HCT116 (cell line): ENCODE measurements around the gene KCND1. TPM values are rescaled to one million over a fixed set of nuclear protein-coding genes. Genes with fewer than 3 reads are reported as not detected.

Experiments
- ATAC-seq: fragments of 200-7000 bp; cut with Tn5 transposase; 2 replicates; pipeline ENCODE4 v1.9.1; 2020; ENCODE audit warnings: mild to moderate bottlenecking, moderate library complexity
- BruUV-seq: library from RNA; stranded (reverse); fragments of 400-500 nt; replicated peaks from 2 replicates; lab custom pipeline; 2021; lab: Mats Ljungman, UMichigan
- CTCF ChIA-PET: fragments of 300-600 bp; sonication (Branson Sonifier 250); formaldehyde crosslinking; loops from one replicate; lab custom pipeline; 2021; ENCODE audit warnings: antibody characterized with exemption; lab: Charles Lee
- POLR2A ChIA-PET: fragments of 300-600, 350-600 bp; sonication (Branson Sonifier 250); formaldehyde crosslinking; loops from one replicate; lab custom pipeline; 2021; ENCODE audit warnings: antibody characterized with exemption; lab: Charles Lee
- RAD21 ChIA-PET, 2 experiments: fragments of 300-600 bp; sonication (Branson Sonifier 250); formaldehyde crosslinking; loops; one replicate each; lab custom pipeline; 2023; ENCODE audit warnings: low total read pairs in 2 of 2; ENCODE audit not compliant: uncharacterized antibody in 2 of 2, unreplicated experiment in 2 of 2, low non-redundant PET in 1 of 2; lab: Charles Lee
- DNase-seq: peaks from one replicate; pipeline ENCODE4 v3.0.0-alpha.2; 2010; ENCODE audit warnings: low read depth, low spot score
- H2AFZ ChIP-seq: fragments of 200-600 bp; shearing (Covaris generic), sonication (generic); 2 replicates; pipeline ENCODE4 v1.6.1; 2017; ENCODE audit warnings: low read depth, mixed run types, mixed read lengths, antibody characterized with exemption, low read length; ENCODE audit not compliant: poor library complexity, severe bottlenecking
- H3K27ac ChIP-seq: 2 replicates; pipeline ENCODE4 v1.5.1; 2012; ENCODE audit warnings: low read depth, low read length
- H3K27me3 ChIP-seq: fragments of 200-600 bp; sonication (generic); 2 replicates; pipeline ENCODE4 v1.6.1; 2016; ENCODE audit warnings: mixed run types, low read length, mixed read lengths; ENCODE audit not compliant: insufficient read depth
- H3K36me3 ChIP-seq, 2 experiments: fragments of 200-500 bp in 1 of 2; fragments of 200-600 bp in 1 of 2; sonication (Bioruptor generic) in 1 of 2; sonication (generic) in 1 of 2; 2 replicates each; pipeline versions ENCODE4 v1.5.1 to v1.6.1; 2014 to 2016; ENCODE audit warnings: low read length in 2 of 2, inconsistent platforms in 1 of 2, mixed read lengths in 1 of 2, mixed run types in 1 of 2; ENCODE audit not compliant: insufficient read depth in 2 of 2, control insufficient read depth in 1 of 2
- H3K4me1 ChIP-seq, 2 experiments: fragments of 200-600 bp in 1 of 2; sonication (generic) in 1 of 2; 2 replicates each; pipeline versions ENCODE4 v1.5.1 to v1.6.1; 2012 to 2017; ENCODE audit warnings: low read length in 2 of 2, inconsistent platforms in 1 of 2, mild to moderate bottlenecking in 1 of 2, mixed read lengths in 1 of 2, mixed run types in 1 of 2, moderate library complexity in 1 of 2; ENCODE audit not compliant: insufficient read depth in 2 of 2, control insufficient read depth in 1 of 2
- H3K4me2 ChIP-seq: fragments of 200-600 bp; sonication (generic); 2 replicates; pipeline ENCODE4 v1.6.1; 2017; ENCODE audit warnings: mixed run types, low read length, mixed read lengths
- H3K4me3 ChIP-seq, 2 experiments: fragments of 200-600 bp in 1 of 2; sonication (generic) in 1 of 2; replicated peaks in 1 of 2; 2 replicates each; pipeline ENCODE4 v1.5.1; 2011 to 2016; ENCODE audit warnings: low read length in 2 of 2, control low read depth in 1 of 2, low read depth in 1 of 2, mild to moderate bottlenecking in 1 of 2, mixed read lengths in 1 of 2, mixed run types in 1 of 2
- H3K79me2 ChIP-seq: fragments of 200-600 bp; sonication (generic); 2 replicates; pipeline ENCODE4 v1.6.1; 2017; ENCODE audit warnings: mild to moderate bottlenecking, mixed run types, low read length, moderate library complexity, mixed read lengths; ENCODE audit not compliant: insufficient read depth
- H3K9ac ChIP-seq: fragments of 200-600 bp; sonication (generic); 2 replicates; pipeline ENCODE4 v1.6.1; 2016; ENCODE audit warnings: low read length, mixed read lengths
- H3K9me2 ChIP-seq: fragments of 200-600 bp; sonication (generic), shearing (Covaris generic); 2 replicates; pipeline ENCODE4 v1.6.1; 2017; ENCODE audit warnings: mixed run types, mild to moderate bottlenecking, moderate library complexity; ENCODE audit not compliant: insufficient read depth
- H3K9me3 ChIP-seq, 2 experiments: fragments of 200-500 bp in 1 of 2; fragments of 200-600 bp in 1 of 2; sonication (Bioruptor generic) in 1 of 2; sonication (generic) in 1 of 2; 2 replicates each; pipeline ENCODE4 v1.6.1; 2014 to 2017; ENCODE audit warnings: low read length in 2 of 2, mixed read lengths in 2 of 2, inconsistent platforms in 1 of 2, low read depth in 1 of 2, mild to moderate bottlenecking in 1 of 2, mixed run types in 1 of 2, moderate library complexity in 1 of 2; ENCODE audit not compliant: control insufficient read depth in 1 of 2, insufficient read depth in 1 of 2
- H4K20me1 ChIP-seq: fragments of 200-600 bp; sonication (generic), shearing (Covaris generic); 2 replicates; pipeline ENCODE4 v1.6.1; 2017; ENCODE audit warnings: mixed run types, mild to moderate bottlenecking, moderate library complexity; ENCODE audit not compliant: insufficient read depth
- CBX3 ChIP-seq: IDR thresholded peaks from 2 replicates; pipeline ENCODE4 v1.6.1; 2012; ENCODE audit warnings: low read depth
- EGR1 ChIP-seq: IDR thresholded peaks from 2 replicates; pipeline ENCODE4 v1.6.1; 2012; ENCODE audit warnings: low read depth
- EZH2 ChIP-seq: fragments of 200-600 bp; sonication (generic); IDR thresholded peaks from 2 replicates; pipeline ENCODE4 v1.6.1; 2017; ENCODE audit warnings: antibody characterized with exemption, mixed run types
- FOSL1 ChIP-seq: IDR thresholded peaks from 2 replicates; pipeline ENCODE4 v1.6.1; 2012; ENCODE audit warnings: low read depth
- JUND ChIP-seq: IDR thresholded peaks from 2 replicates; pipeline ENCODE4 v1.6.1; 2012
- POLR2A ChIP-seq: IDR thresholded peaks from 2 replicates; pipeline ENCODE4 v1.7.0; 2011; ENCODE audit warnings: borderline replicate concordance; ENCODE audit not compliant: insufficient read depth, insufficient read length; ENCODE audit errors: extremely low read depth
- SRF ChIP-seq: IDR thresholded peaks from 2 replicates; pipeline ENCODE4 v1.6.1; 2012; ENCODE audit warnings: low read depth
- YY1 ChIP-seq: IDR thresholded peaks from 2 replicates; pipeline ENCODE4 v1.6.1; 2011; ENCODE audit warnings: low read length, low read depth, moderate library complexity, mild to moderate bottlenecking; ENCODE audit not compliant: insufficient replicate concordance; ENCODE audit errors: extremely low read depth
- ZFX ChIP-seq: fragments of 450-650 bp; IDR thresholded peaks from 2 replicates; pipeline ENCODE4 v1.6.1; 2017
- intact Hi-C: fragments of 100-400 bp; cut with micrococcal nuclease; formaldehyde crosslinking; loops from 2 replicates; pipeline ENCODE4 v1.10.0; 2022
- total RNA-seq: library from RNA; stranded (reverse); gene quantifications from one replicate; pipeline ENCODE4 v1.2.1, GENCODE V29; 2021; ENCODE audit not compliant: unreplicated experiment
- TF ChIP-seq, protein P1 (sequence below), 3 experiments: fragments of 200-600 bp in 1 of 3; sonication (generic) in 1 of 3; IDR thresholded peaks in 2 of 3; conservative IDR thresholded peaks in 1 of 3; 2 replicates each; pipeline ENCODE4 v1.5.1; 2012 to 2017; ENCODE audit warnings: low read depth in 2 of 3, low read length in 2 of 3, antibody characterized with exemption in 1 of 3, borderline replicate concordance in 1 of 3, control low read depth in 1 of 3, mild to moderate bottlenecking in 1 of 3, mixed read lengths in 1 of 3, mixed run types in 1 of 3, moderate library complexity in 1 of 3; ENCODE audit not compliant: insufficient read depth in 1 of 3
- TF ChIP-seq, protein P2 (sequence below): IDR thresholded peaks from 2 replicates; pipeline ENCODE4 v1.6.1; 2012
- TF ChIP-seq, protein P3 (sequence below): IDR thresholded peaks from 2 replicates; pipeline ENCODE4 v1.6.1; 2011; ENCODE audit warnings: mild to moderate bottlenecking, low read length, moderate library complexity; ENCODE audit not compliant: insufficient replicate concordance; ENCODE audit errors: extremely low read depth

KCND1 gene
- total RNA-seq, 1 experiment from 2014 or later, result 5.5 TPM

DNA sequence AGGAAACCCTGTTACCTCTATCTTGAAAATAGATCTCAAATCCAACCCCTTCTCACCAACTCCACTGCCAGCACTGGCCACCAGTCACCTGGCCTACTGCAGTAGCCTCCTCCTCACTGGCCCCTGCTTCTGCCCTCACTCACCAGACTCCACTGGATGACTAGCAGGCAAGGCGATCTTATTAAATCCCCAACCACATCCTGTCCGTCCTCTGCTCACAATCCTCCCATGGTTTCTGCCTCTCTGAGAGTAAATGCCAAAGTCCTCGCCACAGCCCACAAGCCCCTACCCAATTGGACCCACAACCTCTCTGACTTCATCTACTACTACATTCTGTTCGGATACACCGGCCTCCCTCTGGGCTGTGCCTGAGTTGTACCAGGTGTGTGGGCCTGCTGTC is 47.4 kb downstream of the KCND1 start:
- no peak overlapping the region for H2AFZ ChIP-seq
- ChIA-PET CTCF (no interaction called here), RAD21 (no interaction called here)

More for the DNA sequence above, 47.4 kb downstream of the KCND1 start:
- BruUV-seq, result no TSS peak
- peaks cover 0 to 7% of the 10 kb centered on the region in 2 experiments; a peak in 2 of 4 replicates for H3K36me3 ChIP-seq
- peaks cover 2 to 8% of the 10 kb centered on the region in 2 experiments; a peak in 2 of 4 replicates for H3K4me1 ChIP-seq
- intact Hi-C loops, result no loop called here
- H3K4me2 ChIP-seq, result no peak overlapping the region
- ATAC-seq (no peak), DNase-seq (no peak)
- H3K27me3 ChIP-seq, result no peaks in the 10 kb centered on the region
- H3K9me3 ChIP-seq, result no peaks in the 10 kb centered on the region
- H4K20me1 ChIP-seq, result no peaks in the 10 kb centered on the region
- H3K4me3 ChIP-seq, result no peak overlapping the region
- POLR2A ChIA-PET, result no interaction called here
- no peak overlapping the region for H3K9ac ChIP-seq
- peaks cover 9% of the 10 kb centered on the region; the same call in 1 of the 2 replicates for H3K79me2 ChIP-seq
- TF ChIP-seq, protein P1, sequence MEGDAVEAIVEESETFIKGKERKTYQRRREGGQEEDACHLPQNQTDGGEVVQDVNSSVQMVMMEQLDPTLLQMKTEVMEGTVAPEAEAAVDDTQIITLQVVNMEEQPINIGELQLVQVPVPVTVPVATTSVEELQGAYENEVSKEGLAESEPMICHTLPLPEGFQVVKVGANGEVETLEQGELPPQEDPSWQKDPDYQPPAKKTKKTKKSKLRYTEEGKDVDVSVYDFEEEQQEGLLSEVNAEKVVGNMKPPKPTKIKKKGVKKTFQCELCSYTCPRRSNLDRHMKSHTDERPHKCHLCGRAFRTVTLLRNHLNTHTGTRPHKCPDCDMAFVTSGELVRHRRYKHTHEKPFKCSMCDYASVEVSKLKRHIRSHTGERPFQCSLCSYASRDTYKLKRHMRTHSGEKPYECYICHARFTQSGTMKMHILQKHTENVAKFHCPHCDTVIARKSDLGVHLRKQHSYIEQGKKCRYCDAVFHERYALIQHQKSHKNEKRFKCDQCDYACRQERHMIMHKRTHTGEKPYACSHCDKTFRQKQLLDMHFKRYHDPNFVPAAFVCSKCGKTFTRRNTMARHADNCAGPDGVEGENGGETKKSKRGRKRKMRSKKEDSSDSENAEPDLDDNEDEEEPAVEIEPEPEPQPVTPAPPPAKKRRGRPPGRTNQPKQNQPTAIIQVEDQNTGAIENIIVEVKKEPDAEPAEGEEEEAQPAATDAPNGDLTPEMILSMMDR (IDR thresholded peaks at IDR 0.05 in 2 of 3, conservative IDR thresholded peaks at IDR 0.05 in 1 of 3; ENCODE audit: borderline replicate concordance in 1 of 3, insufficient read depth in 1 of 3, low read depth in 2 of 3, low read length in 2 of 3), result no peak
- TF ChIP-seq CBX3 (no peak), YY1 (no peak), EZH2 (no peak), JUND (no peak), EGR1 (no peak), ZFX (no peak), POLR2A (no peak), SRF (no peak), FOSL1 (no peak)
- TF ChIP-seq, protein P2, sequence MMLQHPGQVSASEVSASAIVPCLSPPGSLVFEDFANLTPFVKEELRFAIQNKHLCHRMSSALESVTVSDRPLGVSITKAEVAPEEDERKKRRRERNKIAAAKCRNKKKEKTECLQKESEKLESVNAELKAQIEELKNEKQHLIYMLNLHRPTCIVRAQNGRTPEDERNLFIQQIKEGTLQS, result no peak
- TF ChIP-seq, protein P3, sequence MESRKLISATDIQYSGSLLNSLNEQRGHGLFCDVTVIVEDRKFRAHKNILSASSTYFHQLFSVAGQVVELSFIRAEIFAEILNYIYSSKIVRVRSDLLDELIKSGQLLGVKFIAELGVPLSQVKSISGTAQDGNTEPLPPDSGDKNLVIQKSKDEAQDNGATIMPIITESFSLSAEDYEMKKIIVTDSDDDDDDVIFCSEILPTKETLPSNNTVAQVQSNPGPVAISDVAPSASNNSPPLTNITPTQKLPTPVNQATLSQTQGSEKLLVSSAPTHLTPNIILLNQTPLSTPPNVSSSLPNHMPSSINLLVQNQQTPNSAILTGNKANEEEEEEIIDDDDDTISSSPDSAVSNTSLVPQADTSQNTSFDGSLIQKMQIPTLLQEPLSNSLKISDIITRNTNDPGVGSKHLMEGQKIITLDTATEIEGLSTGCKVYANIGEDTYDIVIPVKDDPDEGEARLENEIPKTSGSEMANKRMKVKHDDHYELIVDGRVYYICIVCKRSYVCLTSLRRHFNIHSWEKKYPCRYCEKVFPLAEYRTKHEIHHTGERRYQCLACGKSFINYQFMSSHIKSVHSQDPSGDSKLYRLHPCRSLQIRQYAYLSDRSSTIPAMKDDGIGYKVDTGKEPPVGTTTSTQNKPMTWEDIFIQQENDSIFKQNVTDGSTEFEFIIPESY, result no peak
- H3K9me2 ChIP-seq, result no peaks in the 10 kb centered on the region
- H3K27ac ChIP-seq, result no peak overlapping the region
